CD14-positive monocyte (primary cell): ENCODE data around the gene CXXC5. TPM values are rescaled to one million over a fixed set of nuclear protein-coding genes. Genes with fewer than 3 reads are reported as not detected.

Experiments used
- DNase-seq, 3 donors: peaks; one replicate each; pipeline ENCODE4 v3.0.0-alpha.2; 2011 to 2022
- H2AFZ ChIP-seq: 2 replicates; pipeline ENCODE4 v1.6.0; 2012; ENCODE audit warnings: mild to moderate bottlenecking, low read depth, low read length, inconsistent platforms; ENCODE audit not compliant: insufficient read depth, poor library complexity, severe bottlenecking
- H3K27ac ChIP-seq, 2 donors: 1 replicate in 1 of 2; 2 replicates in 1 of 2; pipeline ENCODE4 v1.5.1; 2012 to 2013; ENCODE audit warnings: low read length in 2 of 2, control low read depth in 1 of 2, inconsistent platforms in 1 of 2, low read depth in 1 of 2, mild to moderate bottlenecking in 1 of 2
- H3K27me3 ChIP-seq, 2 donors: one replicate each; pipeline versions ENCODE4 v1.6.0 to v1.6.1; 2011 to 2013; ENCODE audit warnings: low read length in 2 of 2; ENCODE audit not compliant: control insufficient read depth in 2 of 2, insufficient read depth in 2 of 2
- H3K36me3 ChIP-seq, 2 donors: replicated peaks in 1 of 2; 1 replicate in 1 of 2; 2 replicates in 1 of 2; pipeline versions ENCODE4 v1.5.1 to v1.6.1; 2012 to 2013; ENCODE audit warnings: low read length in 2 of 2, control low read depth in 1 of 2, inconsistent platforms in 1 of 2, mild to moderate bottlenecking in 1 of 2; ENCODE audit not compliant: insufficient read depth in 2 of 2, control insufficient read depth in 1 of 2
- H3K4me1 ChIP-seq, 2 donors: 1 replicate in 1 of 2; 2 replicates in 1 of 2; pipeline versions ENCODE4 v1.5.1 to v1.6.1; 2012 to 2013; ENCODE audit warnings: low read length in 2 of 2, control low read depth in 1 of 2, inconsistent platforms in 1 of 2, mild to moderate bottlenecking in 1 of 2, moderate library complexity in 1 of 2; ENCODE audit not compliant: insufficient read depth in 2 of 2, control insufficient read depth in 1 of 2
- H3K4me2 ChIP-seq: replicated peaks from 2 replicates; pipeline ENCODE3; 2012; ENCODE audit warnings: low read length, moderate library complexity, mild to moderate bottlenecking; ENCODE audit not compliant: poor library complexity, severe bottlenecking; ENCODE audit errors: extremely low read depth
- H3K4me3 ChIP-seq, 3 experiments: fragments of 200-600 bp in 1 of 3; sonication (generic) in 1 of 3; replicated peaks in 1 of 3; 1 replicate in 2 of 3; 2 replicates in 1 of 3; pipeline ENCODE4 v1.5.1; 2011 to 2013; ENCODE audit warnings: low read length in 3 of 3, mild to moderate bottlenecking in 3 of 3, control low read depth in 2 of 3, low read depth in 2 of 3, inconsistent platforms in 1 of 3, moderate library complexity in 1 of 3
- H3K79me2 ChIP-seq: 2 replicates; pipeline ENCODE4 v1.6.0; 2012; ENCODE audit warnings: mild to moderate bottlenecking, control low read depth, inconsistent platforms, low read length, moderate library complexity; ENCODE audit not compliant: insufficient read depth
- H3K9ac ChIP-seq: 2 replicates; pipeline ENCODE4 v1.6.0; 2017; ENCODE audit warnings: low read length, mild to moderate bottlenecking; ENCODE audit not compliant: insufficient read depth, poor library complexity, severe bottlenecking
- H3K9me3 ChIP-seq, 2 donors: replicated peaks in 1 of 2; 1 replicate in 1 of 2; 2 replicates in 1 of 2; pipeline versions ENCODE4 v1.5.1 to v1.6.1; 2012 to 2013; ENCODE audit warnings: low read length in 2 of 2, control low read depth in 1 of 2; ENCODE audit not compliant: control insufficient read depth in 1 of 2, insufficient read depth in 1 of 2
- H4K20me1 ChIP-seq: 2 replicates; pipeline ENCODE4 v1.6.0; 2012; ENCODE audit warnings: mild to moderate bottlenecking, low read length, control low read depth, moderate library complexity; ENCODE audit not compliant: insufficient read depth
- H3K27ac Mint-ChIP-seq, 7 donors: one replicate each; pipeline ENCODE4 v1.8.0; 2020; ENCODE audit warnings: mild to moderate bottlenecking in 7 of 7, mixed read lengths in 7 of 7, moderate library complexity in 6 of 7, inconsistent platforms in 2 of 7
- H3K27me3 Mint-ChIP-seq, 3 donors: one replicate each; pipeline ENCODE4 v1.8.0; 2021 to 2022; ENCODE audit warnings: low read depth in 3 of 3, mild to moderate bottlenecking in 3 of 3, mixed read lengths in 3 of 3, moderate library complexity in 3 of 3, inconsistent platforms in 1 of 3
- H3K36me3 Mint-ChIP-seq, 2 donors: one replicate each; pipeline ENCODE4 v1.8.0; 2020; ENCODE audit warnings: mixed read lengths in 2 of 2, inconsistent platforms in 1 of 2, mild to moderate bottlenecking in 1 of 2
- H3K4me1 Mint-ChIP-seq: one replicate; pipeline ENCODE4 v1.8.0; 2020; ENCODE audit warnings: mild to moderate bottlenecking, mixed read lengths
- H3K4me3 Mint-ChIP-seq, 2 donors: one replicate each; pipeline ENCODE4 v1.8.0; 2020; ENCODE audit warnings: mild to moderate bottlenecking in 2 of 2, mixed read lengths in 2 of 2, moderate library complexity in 1 of 2
- H3K9me3 Mint-ChIP-seq, 7 donors: one replicate each; pipeline ENCODE4 v1.8.0; 2020 to 2022; ENCODE audit warnings: mixed read lengths in 7 of 7, mild to moderate bottlenecking in 6 of 7, moderate library complexity in 6 of 7, inconsistent platforms in 2 of 7
- CTCF ChIP-seq: fragments of 200-600 bp; IDR thresholded peaks from one replicate; pipeline ENCODE4 v1.8.0; 2022; ENCODE audit warnings: antibody characterized with exemption, mild to moderate bottlenecking
- WGBS: methylation state at CpG from one replicate; pipeline ENCODE4 v1.1.5; 2013; ENCODE audit warnings: missing lambda C conversion rate; ENCODE audit not compliant: insufficient coverage; 5-methylcytosine and 5-hydroxymethylcytosine counted together
- intact Hi-C, 2 donors: fragments of 100-400 bp; cut with micrococcal nuclease; formaldehyde crosslinking; loops; one replicate each; pipeline versions ENCODE4 v1.15.0 to v1.15.1; 2023
- polyA plus RNA-seq, 3 donors: library from polyadenylated mRNA; depleted of rRNA in 1 of 3; unstranded in 2 of 3; stranded (reverse) in 1 of 3; fragments of 300-500 nt in 2 of 3; fragments of >200 nt in 1 of 3; fragmentation: Illumina TruSeq in 2 of 3; gene quantifications; 1 replicate in 2 of 3; 2 replicates in 1 of 3; pipeline ENCODE4 v1.2.3, GENCODE V29; 2012 to 2021

The CXXC5 gene
- polyA plus RNA-seq, 3 donors = 22.4 to 37.2 (median 33.7) TPM

GRCh38 chr5:139723986-139724587 lies 75.9 kb downstream of the CXXC5 start:
- Mint-ChIP-seq H3K36me3 (no peaks in the 10 kb centered on the region), H3K27me3 (peaks cover under 1 to 10% (median 7%) of the 10 kb centered on the region in 3 donors), H3K4me1 (no peaks in the 10 kb centered on the region), H3K4me3 (no peak overlapping the region), H3K9me3 (peaks cover 6 to 19% (median 9%) of the 10 kb centered on the region in 7 donors), H3K27ac (peak overlapping the region in 1 of 7 donors; percentile 40)
- no peaks in the 10 kb centered on the region for H4K20me1 ChIP-seq
- no peak overlapping the region for H3K9ac ChIP-seq
- no peaks in the 10 kb centered on the region for H3K27me3 ChIP-seq
- TF ChIP-seq CTCF = no peak
- no peaks in the 10 kb centered on the region for H3K4me1 ChIP-seq
- peak in 1 of 3 donors; percentile 1 for DNase-seq
- H3K9me3 ChIP-seq = peaks cover 0 to 9% of the 10 kb centered on the region in 2 donors
- no peak overlapping the region for H3K4me2 ChIP-seq
- no peaks in the 10 kb centered on the region for H3K36me3 ChIP-seq
- H2AFZ ChIP-seq = no peak overlapping the region
- no peak overlapping the region for H3K4me3 ChIP-seq
- intact Hi-C loops = no loop called here
- H3K79me2 ChIP-seq = no peaks in the 10 kb centered on the region
- no peak overlapping the region for H3K27ac ChIP-seq
- 100% methylated on average over 2 of the region's 4 CpGs for WGBS

GRCh38 chr5:139725073-139725830 lies 77.1 kb downstream of the CXXC5 start:
- WGBS = 94% methylated on average over 12 of the region's 13 CpGs
- H3K9ac ChIP-seq = no peak overlapping the region

More at GRCh38 chr5:139725073-139725830, 77.1 kb downstream of the CXXC5 start:
- peak overlapping the region in 1 of 7 donors; percentile 46 for H3K27ac Mint-ChIP-seq
- Histone ChIP-seq H3K27ac (no peak overlapping the region), H4K20me1 (no peaks in the 10 kb centered on the region), H3K4me3 (no peak overlapping the region), H3K79me2 (no peaks in the 10 kb centered on the region), H3K4me1 (no peaks in the 10 kb centered on the region), H2AFZ (no peak overlapping the region), H3K36me3 (no peaks in the 10 kb centered on the region), H3K9me3 (peaks cover 0 to under 1% of the 10 kb centered on the region in 2 donors), H3K4me2 (no peak overlapping the region), H3K27me3 (no peaks in the 10 kb centered on the region)
- peak in 1 of 3 donors; percentile 2 for DNase-seq
- no peak for TF ChIP-seq CTCF
- H3K27me3 Mint-ChIP-seq = peaks cover 0 to 10% (median 7%) of the 10 kb centered on the region in 3 donors
- intact Hi-C loops = no loop called here
- no peaks in the 10 kb centered on the region for H3K4me1 Mint-ChIP-seq
- peaks cover 0 to 10% (median 2%) of the 10 kb centered on the region in 7 donors for H3K9me3 Mint-ChIP-seq
- no peak overlapping the region for H3K4me3 Mint-ChIP-seq
- H3K36me3 Mint-ChIP-seq = no peaks in the 10 kb centered on the region
